ENCODE results near the gene DNAJB2. TPM values are rescaled to one million over a fixed set of nuclear protein-coding genes. Genes with fewer than 3 reads are reported as not detected.

The DNAJB2 gene
- polyA plus RNA-seq, 1 of the 3 experiments (the other 2 are of a cell fraction): 39.9 TPM

DNA sequence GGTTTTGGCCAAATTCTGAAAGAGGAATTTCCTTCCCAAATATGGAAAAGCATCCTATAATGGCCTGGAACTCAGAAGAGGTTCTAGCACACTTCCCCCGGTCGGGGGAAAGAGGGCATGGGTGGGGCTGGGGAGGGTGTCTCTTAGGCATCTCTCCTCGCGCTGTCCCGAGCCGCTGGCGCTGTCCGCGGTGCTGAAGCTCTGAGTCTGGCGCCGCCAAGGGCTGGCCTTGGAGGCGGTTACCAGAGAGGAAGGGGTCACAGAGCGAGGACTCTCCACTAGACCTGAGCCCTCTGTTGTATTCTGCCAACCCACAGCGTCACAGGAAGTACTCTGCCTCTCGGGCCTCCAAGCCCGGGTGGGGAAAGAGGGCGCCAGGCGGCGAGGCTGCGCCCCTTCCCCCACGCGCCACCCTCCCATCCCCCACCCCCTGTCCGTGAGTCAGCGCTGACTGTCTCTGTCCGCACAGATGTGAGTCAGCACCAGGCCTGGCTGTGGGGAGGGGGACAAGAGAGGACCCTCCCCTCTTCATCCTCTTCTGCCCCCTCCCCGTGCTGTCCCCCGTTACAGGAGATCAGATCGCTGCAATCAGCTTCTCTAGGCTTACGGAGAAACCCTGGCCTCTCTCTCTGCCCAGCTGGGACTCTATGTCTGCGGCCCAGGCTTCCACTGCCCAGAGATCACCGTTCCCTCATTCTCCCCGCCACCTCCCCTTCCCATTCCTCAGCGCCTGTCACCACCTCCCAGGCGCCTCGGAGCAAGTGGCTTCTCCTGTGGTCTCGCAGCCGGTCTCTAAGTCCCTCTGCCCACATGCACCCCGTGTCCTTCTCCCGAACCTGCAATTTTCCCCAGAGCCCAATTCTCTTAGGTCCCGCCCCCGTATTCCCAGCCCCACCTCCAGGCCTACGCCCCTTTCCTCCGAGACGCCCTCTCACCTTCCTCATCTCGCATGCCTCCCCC is 29.3 kb downstream of the DNAJB2 start:
- POLR2A ChIA-PET: interaction anchor here (0.6 to 1.4 kb wide), 5 partner anchors 8 to 79 kb away, joined by 3 to 5 read pairs (median 3); partner anchors contain the start of genes DNAJB2 and DNPEP
- no peaks in the 10 kb centered on the region for H3K27me3 ChIP-seq (ENCODE audit: insufficient read depth)
- H3K27ac ChIP-seq (ENCODE audit: low read depth in 2 of 2, low read length in 1 of 2): peak overlapping the region; percentile 77
- CTCF ChIA-PET: interaction anchor here (0.7 to 4.5 kb wide), 10 partner anchors 8 to 137 kb away, joined by 3 to 42 read pairs (median 4); no protein-coding TSS in a partner anchor
- H3K4me3 ChIP-seq (ENCODE audit: low read depth in 2 of 2, low read length in 1 of 2): peak overlapping the region; percentile 52 to 73
- no peaks in the 10 kb centered on the region for H3K9me2 ChIP-seq
- H4K20me1 ChIP-seq (ENCODE audit: insufficient read depth): no peaks in the 10 kb centered on the region
- TF ChIP-seq TCF12 (IDR thresholded peaks at IDR 0.05) (peak; percentile 67), MXI1 (IDR thresholded peaks at IDR 0.05; ENCODE audit: low read depth, low read length) (0 out of 2 replicates have a peak, but pooled peaks have one; percentile 23), ZBTB33 (IDR thresholded peaks at IDR 0.05; ENCODE audit: borderline replicate concordance, low read depth) (no peak), GABPA (IDR thresholded peaks at IDR 0.05; ENCODE audit: low read depth) (no peak), RAD21 (IDR thresholded peaks at IDR 0.05; ENCODE audit: low read length) (no peak), SIN3A (IDR thresholded peaks at IDR 0.05; ENCODE audit: borderline replicate concordance, low read depth, low read length) (peak; percentile 80), TEAD4 (IDR thresholded peaks at IDR 0.05; ENCODE audit: borderline replicate concordance, insufficient read depth) (no peak), RFX5 (IDR thresholded peaks at IDR 0.05; ENCODE audit: low read length) (no peak), ELF1 (IDR thresholded peaks at IDR 0.05) (no peak), GATA2 (CRISPR knock-in tag; IDR thresholded peaks at IDR 0.05) (no peak), FOSL2 (IDR thresholded peaks at IDR 0.05; ENCODE audit: borderline replicate concordance, low read depth) (peak; percentile 82), RXRA (IDR thresholded peaks at IDR 0.05; ENCODE audit: borderline replicate concordance, low read depth) (no peak), NFIC (IDR thresholded peaks at IDR 0.05; ENCODE audit: borderline replicate concordance) (no peak), FOXM1 (IDR thresholded peaks at IDR 0.05; ENCODE audit: low read depth) (no peak), NRF1 (IDR thresholded peaks at IDR 0.05; ENCODE audit: low read depth, low read length) (no peak), POLR2AphosphoS5 (IDR thresholded peaks at IDR 0.05; ENCODE audit: low read depth, low read length) (no peak), RCOR1 (IDR thresholded peaks at IDR 0.05; ENCODE audit: low read length) (no peak), TAF1 (IDR thresholded peaks at IDR 0.05; ENCODE audit: borderline replicate concordance, low read depth, low read length) (no peak), JUND (IDR thresholded peaks at IDR 0.05) (peak; percentile 77), EZH2phosphoT487 (IDR thresholded peaks at IDR 0.05; ENCODE audit: borderline replicate concordance, low read depth) (no peak), YY1 (IDR thresholded peaks at IDR 0.05; ENCODE audit: low read depth) (no peak), CHD2 (IDR thresholded peaks at IDR 0.05; ENCODE audit: low read length, partially characterized antibody) (peak; percentile 94), EP300 (IDR thresholded peaks at IDR 0.05; ENCODE audit: borderline replicate concordance in 1 of 2, low read depth in 1 of 2, low read length in 1 of 2) (no peak; a peak in 1 of 4 replicates)
- TF ChIP-seq, protein P1, sequence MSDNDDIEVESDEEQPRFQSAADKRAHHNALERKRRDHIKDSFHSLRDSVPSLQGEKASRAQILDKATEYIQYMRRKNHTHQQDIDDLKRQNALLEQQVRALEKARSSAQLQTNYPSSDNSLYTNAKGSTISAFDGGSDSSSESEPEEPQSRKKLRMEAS (IDR thresholded peaks at IDR 0.05; ENCODE audit: low read depth): peak; percentile 13; the same call in 1 of the 2 replicates
- TF ChIP-seq, protein P2, sequence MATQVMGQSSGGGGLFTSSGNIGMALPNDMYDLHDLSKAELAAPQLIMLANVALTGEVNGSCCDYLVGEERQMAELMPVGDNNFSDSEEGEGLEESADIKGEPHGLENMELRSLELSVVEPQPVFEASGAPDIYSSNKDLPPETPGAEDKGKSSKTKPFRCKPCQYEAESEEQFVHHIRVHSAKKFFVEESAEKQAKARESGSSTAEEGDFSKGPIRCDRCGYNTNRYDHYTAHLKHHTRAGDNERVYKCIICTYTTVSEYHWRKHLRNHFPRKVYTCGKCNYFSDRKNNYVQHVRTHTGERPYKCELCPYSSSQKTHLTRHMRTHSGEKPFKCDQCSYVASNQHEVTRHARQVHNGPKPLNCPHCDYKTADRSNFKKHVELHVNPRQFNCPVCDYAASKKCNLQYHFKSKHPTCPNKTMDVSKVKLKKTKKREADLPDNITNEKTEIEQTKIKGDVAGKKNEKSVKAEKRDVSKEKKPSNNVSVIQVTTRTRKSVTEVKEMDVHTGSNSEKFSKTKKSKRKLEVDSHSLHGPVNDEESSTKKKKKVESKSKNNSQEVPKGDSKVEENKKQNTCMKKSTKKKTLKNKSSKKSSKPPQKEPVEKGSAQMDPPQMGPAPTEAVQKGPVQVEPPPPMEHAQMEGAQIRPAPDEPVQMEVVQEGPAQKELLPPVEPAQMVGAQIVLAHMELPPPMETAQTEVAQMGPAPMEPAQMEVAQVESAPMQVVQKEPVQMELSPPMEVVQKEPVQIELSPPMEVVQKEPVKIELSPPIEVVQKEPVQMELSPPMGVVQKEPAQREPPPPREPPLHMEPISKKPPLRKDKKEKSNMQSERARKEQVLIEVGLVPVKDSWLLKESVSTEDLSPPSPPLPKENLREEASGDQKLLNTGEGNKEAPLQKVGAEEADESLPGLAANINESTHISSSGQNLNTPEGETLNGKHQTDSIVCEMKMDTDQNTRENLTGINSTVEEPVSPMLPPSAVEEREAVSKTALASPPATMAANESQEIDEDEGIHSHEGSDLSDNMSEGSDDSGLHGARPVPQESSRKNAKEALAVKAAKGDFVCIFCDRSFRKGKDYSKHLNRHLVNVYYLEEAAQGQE (IDR thresholded peaks at IDR 0.05; ENCODE audit: low read depth, low read length): peak; percentile 99
- TF ChIP-seq, protein P3, sequence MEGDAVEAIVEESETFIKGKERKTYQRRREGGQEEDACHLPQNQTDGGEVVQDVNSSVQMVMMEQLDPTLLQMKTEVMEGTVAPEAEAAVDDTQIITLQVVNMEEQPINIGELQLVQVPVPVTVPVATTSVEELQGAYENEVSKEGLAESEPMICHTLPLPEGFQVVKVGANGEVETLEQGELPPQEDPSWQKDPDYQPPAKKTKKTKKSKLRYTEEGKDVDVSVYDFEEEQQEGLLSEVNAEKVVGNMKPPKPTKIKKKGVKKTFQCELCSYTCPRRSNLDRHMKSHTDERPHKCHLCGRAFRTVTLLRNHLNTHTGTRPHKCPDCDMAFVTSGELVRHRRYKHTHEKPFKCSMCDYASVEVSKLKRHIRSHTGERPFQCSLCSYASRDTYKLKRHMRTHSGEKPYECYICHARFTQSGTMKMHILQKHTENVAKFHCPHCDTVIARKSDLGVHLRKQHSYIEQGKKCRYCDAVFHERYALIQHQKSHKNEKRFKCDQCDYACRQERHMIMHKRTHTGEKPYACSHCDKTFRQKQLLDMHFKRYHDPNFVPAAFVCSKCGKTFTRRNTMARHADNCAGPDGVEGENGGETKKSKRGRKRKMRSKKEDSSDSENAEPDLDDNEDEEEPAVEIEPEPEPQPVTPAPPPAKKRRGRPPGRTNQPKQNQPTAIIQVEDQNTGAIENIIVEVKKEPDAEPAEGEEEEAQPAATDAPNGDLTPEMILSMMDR (IDR thresholded peaks at IDR 0.05): 0 out of 2 replicates have a peak, but pooled peaks have one; percentile 12
- no peaks in the 10 kb centered on the region for H3K79me2 ChIP-seq (ENCODE audit: insufficient read depth)
- no peaks in the 10 kb centered on the region for H3K9me3 ChIP-seq
- H3K4me2 ChIP-seq: peak overlapping the region; percentile 94
- under 1% methylated on average over 27 of the region's 45 CpGs for WGBS (ENCODE audit: low lambda C conversion rate)
- H2AFZ ChIP-seq (ENCODE audit: low read depth): peak overlapping the region; percentile 64; the same call in 1 of the 2 replicates
- peaks cover 2% of the 10 kb centered on the region for H3F3A ChIP-seq (replicated peaks; ENCODE audit: insufficient read depth)
- H3K36me3 ChIP-seq (replicated peaks in 1 of 2; ENCODE audit: control insufficient read depth in 1 of 2, insufficient read depth in 2 of 2, low read length in 1 of 2): no peaks in the 10 kb centered on the region
- peak; percentile 84 for DNase-seq
- H3K4me1 ChIP-seq (ENCODE audit: control insufficient read depth in 1 of 2, insufficient read depth in 2 of 2, low read depth in 1 of 2, low read length in 1 of 2): peaks cover 0 to 7% of the 10 kb centered on the region in 2 experiments; a peak in 2 of 4 replicates
- peak overlapping the region; percentile 42; the same call in 1 of the 2 replicates for H3K9ac ChIP-seq
